WTC11 (cell line): ENCODE measurements around the gene TSPAN2. TPM values are rescaled to one million over a fixed set of nuclear protein-coding genes. Genes with fewer than 3 reads are reported as not detected.

ENCODE experiments used
- ATAC-seq: fragments of 200-7000 bp; cut with Tn5 transposase; 2 replicates; pipeline ENCODE4 v1.10.0; 2021; ENCODE audit warnings: mild to moderate bottlenecking, moderate library complexity
- CTCF ChIA-PET: fragments of 300-600 bp; sonication (Branson Sonifier 250); formaldehyde crosslinking; loops from one replicate; lab custom pipeline; 2021; ENCODE audit warnings: antibody characterized with exemption; lab: Charles Lee
- POLR2A ChIA-PET: fragments of 350-600 bp; sonication (Branson Sonifier 250); formaldehyde crosslinking; loops from one replicate; lab custom pipeline; 2021; ENCODE audit warnings: antibody characterized with exemption; lab: Charles Lee
- DNase-seq: peaks from one replicate; pipeline ENCODE4 v3.0.0; 2021; ENCODE audit warnings: low spot score
- H3K27ac Mint-ChIP-seq: 2 replicates; pipeline ENCODE4 v1.8.0; 2021; ENCODE audit warnings: mixed read lengths
- H3K27me3 Mint-ChIP-seq: 2 replicates; pipeline ENCODE4 v1.8.0; 2021; ENCODE audit warnings: low read depth, mild to moderate bottlenecking, moderate library complexity, mixed read lengths
- H3K36me3 Mint-ChIP-seq: 2 replicates; pipeline ENCODE4 v1.8.0; 2021; ENCODE audit warnings: mixed read lengths
- H3K4me1 Mint-ChIP-seq: 2 replicates; pipeline ENCODE4 v1.8.0; 2022; ENCODE audit warnings: mixed read lengths
- H3K4me3 Mint-ChIP-seq: 2 replicates; pipeline ENCODE4 v1.8.0; 2021; ENCODE audit warnings: mild to moderate bottlenecking, moderate library complexity, mixed read lengths
- H3K9me3 Mint-ChIP-seq: 2 replicates; pipeline ENCODE4 v1.8.0; 2021; ENCODE audit warnings: mixed read lengths
- CREB1 ChIP-seq: sonication (generic); formaldehyde crosslinking; IDR thresholded peaks from 2 replicates; pipeline ENCODE4 v1.8.0; 2023; ENCODE audit warnings: mild to moderate bottlenecking, missing genetic modification reagents
- EMX1 ChIP-seq: fragments of 250-450 bp; sonication (Bioruptor Pico); IDR thresholded peaks from 2 replicates; pipeline ENCODE4 v1.8.0; 2021; ENCODE audit warnings: mild to moderate bottlenecking
- FOXJ3 ChIP-seq: sonication (generic); formaldehyde crosslinking; IDR thresholded peaks from 2 replicates; pipeline ENCODE4 v1.9.0; 2021; ENCODE audit warnings: missing genetic modification reagents, mild to moderate bottlenecking, borderline replicate concordance
- IRF2 ChIP-seq: sonication (generic); formaldehyde crosslinking; IDR thresholded peaks from 2 replicates; pipeline ENCODE4 v1.8.0; 2022; ENCODE audit warnings: low read depth, missing genetic modification reagents, borderline replicate concordance
- JAZF1 ChIP-seq: fragments of 250-450 bp; sonication (Bioruptor Pico); IDR thresholded peaks from 2 replicates; pipeline ENCODE4 v1.9.0; 2021; ENCODE audit warnings: moderate library complexity, mild to moderate bottlenecking, inconsistent platforms
- JUN ChIP-seq: sonication (generic); formaldehyde crosslinking; IDR thresholded peaks from 2 replicates; pipeline ENCODE4 v1.8.0; 2023; ENCODE audit warnings: mild to moderate bottlenecking, missing genetic modification reagents
- KAT7 ChIP-seq: sonication (generic); formaldehyde crosslinking; IDR thresholded peaks from 2 replicates; pipeline ENCODE4 v1.8.1; 2023; ENCODE audit warnings: missing genetic modification reagents, mild to moderate bottlenecking, borderline replicate concordance
- NFYB ChIP-seq: sonication (generic); formaldehyde crosslinking; conservative IDR thresholded peaks from 2 replicates; pipeline ENCODE4 v1.8.0; 2022; ENCODE audit warnings: low read depth, missing genetic modification reagents
- PRRX2 ChIP-seq: fragments of 250-450 bp; sonication (Bioruptor Pico); IDR thresholded peaks from 2 replicates; pipeline ENCODE4 v1.8.0; 2021; ENCODE audit warnings: mild to moderate bottlenecking
- RORB ChIP-seq: fragments of 250-450 bp; sonication (Bioruptor Pico); IDR thresholded peaks from 2 replicates; pipeline ENCODE4 v1.9.0; 2021; ENCODE audit warnings: mild to moderate bottlenecking
- SMAD4 ChIP-seq: sonication (generic); formaldehyde crosslinking; IDR thresholded peaks from 2 replicates; pipeline ENCODE4 v1.8.0; 2022; ENCODE audit warnings: mild to moderate bottlenecking, missing genetic modification reagents
- TEAD4 ChIP-seq: sonication (generic); formaldehyde crosslinking; IDR thresholded peaks from 2 replicates; pipeline ENCODE4 v1.8.0; 2022; ENCODE audit warnings: mild to moderate bottlenecking, missing genetic modification reagents
- TP53 ChIP-seq: sonication (generic); formaldehyde crosslinking; IDR thresholded peaks from 2 replicates; pipeline ENCODE4 v1.8.1; 2023; ENCODE audit warnings: mild to moderate bottlenecking, missing genetic modification reagents
- ZBTB21 ChIP-seq: sonication (generic); formaldehyde crosslinking; IDR thresholded peaks from 2 replicates; pipeline ENCODE4 v1.8.1; 2023; ENCODE audit warnings: mild to moderate bottlenecking, missing genetic modification reagents, borderline replicate concordance
- ZNF138 ChIP-seq: sonication (generic); formaldehyde crosslinking; conservative IDR thresholded peaks from 2 replicates; pipeline ENCODE4 v1.8.1; 2022; ENCODE audit warnings: mild to moderate bottlenecking, moderate library complexity, missing genetic modification reagents
- ZNF263 ChIP-seq: sonication (generic); formaldehyde crosslinking; IDR thresholded peaks from 2 replicates; pipeline ENCODE4 v1.8.1; 2022; ENCODE audit warnings: low read depth, mild to moderate bottlenecking, moderate library complexity, missing genetic modification reagents
- ZNF416 ChIP-seq: fragments of 250-450 bp; sonication (Bioruptor Pico); IDR thresholded peaks from 2 replicates; pipeline ENCODE4 v1.9.0; 2021; ENCODE audit warnings: mild to moderate bottlenecking, inconsistent platforms
- total RNA-seq: library from RNA; stranded (reverse); gene quantifications from 3 replicates; pipeline ENCODE4 v1.2.3, GENCODE V29; 2021
- TF ChIP-seq, protein P1 (sequence below): sonication (generic); formaldehyde crosslinking; IDR thresholded peaks from 2 replicates; pipeline ENCODE4 v1.8.1; 2022; ENCODE audit warnings: mild to moderate bottlenecking, moderate library complexity, missing genetic modification reagents
- TF ChIP-seq, protein P2 (sequence below): sonication (generic); formaldehyde crosslinking; IDR thresholded peaks from 2 replicates; pipeline ENCODE4 v1.8.1; 2022; ENCODE audit warnings: missing genetic modification reagents, borderline replicate concordance
- TF ChIP-seq, protein P3 (sequence below): sonication (generic); formaldehyde crosslinking; conservative IDR thresholded peaks from 2 replicates; pipeline ENCODE4 v1.8.1; 2022; ENCODE audit warnings: mild to moderate bottlenecking, missing genetic modification reagents
- TF ChIP-seq, protein P4 (sequence below): sonication (generic); formaldehyde crosslinking; IDR thresholded peaks from 2 replicates; pipeline ENCODE4 v1.8.1; 2023; ENCODE audit warnings: mild to moderate bottlenecking, missing genetic modification reagents, moderate library complexity
- TF ChIP-seq, protein P5 (sequence below): fragments of 200-600 bp; IDR thresholded peaks from 2 replicates; pipeline ENCODE4 v1.8.0; 2022; ENCODE audit warnings: antibody characterized with exemption
- TF ChIP-seq, protein P6 (sequence below): sonication (generic); formaldehyde crosslinking; conservative IDR thresholded peaks from 2 replicates; pipeline ENCODE4 v1.8.1; 2023; ENCODE audit warnings: mild to moderate bottlenecking, low read depth, missing genetic modification reagents, moderate library complexity
- TF ChIP-seq, protein P7 (sequence below): fragments of 250-450 bp; sonication (Bioruptor Pico); IDR thresholded peaks from 2 replicates; pipeline ENCODE4 v1.9.0; 2021; ENCODE audit warnings: moderate library complexity, mild to moderate bottlenecking, inconsistent platforms, borderline replicate concordance
- TF ChIP-seq, protein P8 (sequence below): sonication (generic); formaldehyde crosslinking; IDR thresholded peaks from 2 replicates; pipeline ENCODE4 v1.8.0; 2023; ENCODE audit warnings: missing genetic modification reagents

The TSPAN2 gene
- total RNA-seq, 1 experiment from 2014 or later = 12.0 TPM

DNA sequence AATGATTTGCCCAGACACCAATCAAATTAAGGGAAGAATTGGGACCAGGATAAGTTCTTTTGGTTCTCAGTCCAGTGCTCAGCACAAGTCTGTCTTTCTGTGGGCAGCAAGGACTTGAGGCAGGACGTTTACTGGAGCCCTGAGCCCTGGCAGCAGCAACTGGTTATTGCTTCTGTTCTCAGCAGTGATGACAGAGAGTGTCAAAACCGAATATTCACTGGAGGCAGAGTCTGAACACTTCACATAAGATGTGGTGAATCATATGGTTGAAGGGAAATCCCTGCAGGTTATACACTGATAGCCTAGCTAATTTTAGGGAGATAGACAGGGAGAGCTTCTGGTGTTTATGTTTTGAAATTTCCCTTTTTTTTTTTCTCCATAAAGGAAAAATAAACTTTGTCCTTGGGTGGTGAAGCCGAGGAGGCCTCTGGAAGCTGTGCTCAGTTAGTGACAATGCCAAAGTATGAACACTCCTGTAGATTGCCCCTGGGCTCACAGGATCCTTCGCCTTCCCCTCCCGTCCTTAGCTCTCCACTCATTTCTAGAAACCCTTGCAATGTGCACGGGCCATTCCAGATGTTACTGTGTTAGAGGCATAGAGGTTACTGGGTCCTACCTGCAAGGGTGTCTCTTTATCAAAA lies 26.3 kb upstream of the TSPAN2 start:
- peaks cover 33% of the 10 kb centered on the region for H3K9me3 Mint-ChIP-seq
- no peak overlapping the region for H3K27ac Mint-ChIP-seq
- TF ChIP-seq, protein P1, sequence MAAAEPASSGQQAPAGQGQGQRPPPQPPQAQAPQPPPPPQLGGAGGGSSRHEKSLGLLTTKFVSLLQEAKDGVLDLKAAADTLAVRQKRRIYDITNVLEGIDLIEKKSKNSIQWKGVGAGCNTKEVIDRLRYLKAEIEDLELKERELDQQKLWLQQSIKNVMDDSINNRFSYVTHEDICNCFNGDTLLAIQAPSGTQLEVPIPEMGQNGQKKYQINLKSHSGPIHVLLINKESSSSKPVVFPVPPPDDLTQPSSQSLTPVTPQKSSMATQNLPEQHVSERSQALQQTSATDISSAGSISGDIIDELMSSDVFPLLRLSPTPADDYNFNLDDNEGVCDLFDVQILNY = no peak
- TF ChIP-seq PRRX2 (no peak), ZNF138 (CRISPR knock-in tag) (no peak), JAZF1 (CRISPR knock-in tag) (no peak), RORB (CRISPR knock-in tag) (no peak)
- TF ChIP-seq, protein P2, sequence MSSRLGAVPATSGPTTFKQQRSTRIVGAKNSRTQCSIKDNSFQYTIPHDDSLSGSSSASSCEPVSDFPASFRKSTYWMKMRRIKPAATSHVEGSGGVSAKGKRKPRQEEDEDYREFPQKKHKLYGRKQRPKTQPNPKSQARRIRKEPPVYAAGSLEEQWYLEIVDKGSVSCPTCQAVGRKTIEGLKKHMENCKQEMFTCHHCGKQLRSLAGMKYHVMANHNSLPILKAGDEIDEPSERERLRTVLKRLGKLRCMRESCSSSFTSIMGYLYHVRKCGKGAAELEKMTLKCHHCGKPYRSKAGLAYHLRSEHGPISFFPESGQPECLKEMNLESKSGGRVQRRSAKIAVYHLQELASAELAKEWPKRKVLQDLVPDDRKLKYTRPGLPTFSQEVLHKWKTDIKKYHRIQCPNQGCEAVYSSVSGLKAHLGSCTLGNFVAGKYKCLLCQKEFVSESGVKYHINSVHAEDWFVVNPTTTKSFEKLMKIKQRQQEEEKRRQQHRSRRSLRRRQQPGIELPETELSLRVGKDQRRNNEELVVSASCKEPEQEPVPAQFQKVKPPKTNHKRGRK (CRISPR knock-in tag) = no peak
- TF ChIP-seq, protein P3, sequence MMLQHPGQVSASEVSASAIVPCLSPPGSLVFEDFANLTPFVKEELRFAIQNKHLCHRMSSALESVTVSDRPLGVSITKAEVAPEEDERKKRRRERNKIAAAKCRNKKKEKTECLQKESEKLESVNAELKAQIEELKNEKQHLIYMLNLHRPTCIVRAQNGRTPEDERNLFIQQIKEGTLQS (CRISPR knock-in tag) = no peak
- TF ChIP-seq, protein P4, sequence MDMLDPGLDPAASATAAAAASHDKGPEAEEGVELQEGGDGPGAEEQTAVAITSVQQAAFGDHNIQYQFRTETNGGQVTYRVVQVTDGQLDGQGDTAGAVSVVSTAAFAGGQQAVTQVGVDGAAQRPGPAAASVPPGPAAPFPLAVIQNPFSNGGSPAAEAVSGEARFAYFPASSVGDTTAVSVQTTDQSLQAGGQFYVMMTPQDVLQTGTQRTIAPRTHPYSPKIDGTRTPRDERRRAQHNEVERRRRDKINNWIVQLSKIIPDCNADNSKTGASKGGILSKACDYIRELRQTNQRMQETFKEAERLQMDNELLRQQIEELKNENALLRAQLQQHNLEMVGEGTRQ (CRISPR knock-in tag) = no peak
- H3K4me1 Mint-ChIP-seq = peaks cover 29% of the 10 kb centered on the region
- peaks cover 5% of the 10 kb centered on the region for H3K27me3 Mint-ChIP-seq
- no peak overlapping the region for H3K4me3 Mint-ChIP-seq
- ChIA-PET CTCF (interaction anchor here (2.1 kb wide), 1 partner anchor 14 kb away, joined by 4 read pairs; no protein-coding TSS in a partner anchor), POLR2A (interaction anchor here (0.7 kb wide), 1 partner anchor 24 kb away, joined by 5 read pairs; no protein-coding TSS in a partner anchor)
- DNase-seq = no peak
- H3K36me3 Mint-ChIP-seq = peaks cover 18% of the 10 kb centered on the region
- ATAC-seq = no peak

DNA sequence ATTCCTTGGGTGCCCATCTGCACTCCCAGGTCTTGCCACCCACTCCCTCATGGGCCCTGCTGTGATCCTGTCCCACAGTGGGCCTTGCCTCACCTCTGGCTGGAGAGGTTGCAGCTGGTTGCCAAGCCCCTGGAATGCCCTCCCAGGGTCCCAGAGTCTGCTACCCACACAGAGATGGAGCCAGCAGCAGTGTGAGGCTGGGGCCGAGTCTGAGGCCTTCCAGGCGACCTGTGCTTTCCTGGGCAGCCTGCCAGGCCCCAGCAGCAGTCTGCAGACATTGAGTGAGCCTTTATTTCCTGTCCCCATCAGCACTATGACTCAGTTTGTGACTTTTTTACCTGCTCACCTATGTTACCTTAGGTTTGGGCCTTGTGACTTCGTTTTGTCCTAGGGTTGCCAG lies 25.0 kb upstream of the TSPAN2 start:
- peaks cover 23% of the 10 kb centered on the region for H3K9me3 Mint-ChIP-seq
- CTCF ChIA-PET = interaction anchor here (1.4 to 3.2 kb wide), 4 partner anchors 9 to 592 kb away, joined by 3 to 26 read pairs (median 14); partner anchors contain the start of gene TSPAN2
- no peak overlapping the region for H3K27ac Mint-ChIP-seq
- TF ChIP-seq ZNF138 (CRISPR knock-in tag) (no peak), CREB1 (CRISPR knock-in tag) (no peak), ZNF263 (CRISPR knock-in tag) (no peak), KAT7 (no peak), IRF2 (CRISPR knock-in tag) (no peak), TP53 (CRISPR knock-in tag) (no peak), PRRX2 (no peak), ZBTB21 (CRISPR knock-in tag) (no peak), EMX1 (CRISPR knock-in tag) (no peak), ZNF416 (CRISPR knock-in tag) (no peak), RORB (CRISPR knock-in tag) (no peak), FOXJ3 (CRISPR knock-in tag) (no peak), SMAD4 (CRISPR knock-in tag) (no peak), TEAD4 (CRISPR knock-in tag) (no peak), JUN (no peak), NFYB (no peak)
- TF ChIP-seq, protein P5, sequence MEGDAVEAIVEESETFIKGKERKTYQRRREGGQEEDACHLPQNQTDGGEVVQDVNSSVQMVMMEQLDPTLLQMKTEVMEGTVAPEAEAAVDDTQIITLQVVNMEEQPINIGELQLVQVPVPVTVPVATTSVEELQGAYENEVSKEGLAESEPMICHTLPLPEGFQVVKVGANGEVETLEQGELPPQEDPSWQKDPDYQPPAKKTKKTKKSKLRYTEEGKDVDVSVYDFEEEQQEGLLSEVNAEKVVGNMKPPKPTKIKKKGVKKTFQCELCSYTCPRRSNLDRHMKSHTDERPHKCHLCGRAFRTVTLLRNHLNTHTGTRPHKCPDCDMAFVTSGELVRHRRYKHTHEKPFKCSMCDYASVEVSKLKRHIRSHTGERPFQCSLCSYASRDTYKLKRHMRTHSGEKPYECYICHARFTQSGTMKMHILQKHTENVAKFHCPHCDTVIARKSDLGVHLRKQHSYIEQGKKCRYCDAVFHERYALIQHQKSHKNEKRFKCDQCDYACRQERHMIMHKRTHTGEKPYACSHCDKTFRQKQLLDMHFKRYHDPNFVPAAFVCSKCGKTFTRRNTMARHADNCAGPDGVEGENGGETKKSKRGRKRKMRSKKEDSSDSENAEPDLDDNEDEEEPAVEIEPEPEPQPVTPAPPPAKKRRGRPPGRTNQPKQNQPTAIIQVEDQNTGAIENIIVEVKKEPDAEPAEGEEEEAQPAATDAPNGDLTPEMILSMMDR = no peak
- TF ChIP-seq, protein P6, sequence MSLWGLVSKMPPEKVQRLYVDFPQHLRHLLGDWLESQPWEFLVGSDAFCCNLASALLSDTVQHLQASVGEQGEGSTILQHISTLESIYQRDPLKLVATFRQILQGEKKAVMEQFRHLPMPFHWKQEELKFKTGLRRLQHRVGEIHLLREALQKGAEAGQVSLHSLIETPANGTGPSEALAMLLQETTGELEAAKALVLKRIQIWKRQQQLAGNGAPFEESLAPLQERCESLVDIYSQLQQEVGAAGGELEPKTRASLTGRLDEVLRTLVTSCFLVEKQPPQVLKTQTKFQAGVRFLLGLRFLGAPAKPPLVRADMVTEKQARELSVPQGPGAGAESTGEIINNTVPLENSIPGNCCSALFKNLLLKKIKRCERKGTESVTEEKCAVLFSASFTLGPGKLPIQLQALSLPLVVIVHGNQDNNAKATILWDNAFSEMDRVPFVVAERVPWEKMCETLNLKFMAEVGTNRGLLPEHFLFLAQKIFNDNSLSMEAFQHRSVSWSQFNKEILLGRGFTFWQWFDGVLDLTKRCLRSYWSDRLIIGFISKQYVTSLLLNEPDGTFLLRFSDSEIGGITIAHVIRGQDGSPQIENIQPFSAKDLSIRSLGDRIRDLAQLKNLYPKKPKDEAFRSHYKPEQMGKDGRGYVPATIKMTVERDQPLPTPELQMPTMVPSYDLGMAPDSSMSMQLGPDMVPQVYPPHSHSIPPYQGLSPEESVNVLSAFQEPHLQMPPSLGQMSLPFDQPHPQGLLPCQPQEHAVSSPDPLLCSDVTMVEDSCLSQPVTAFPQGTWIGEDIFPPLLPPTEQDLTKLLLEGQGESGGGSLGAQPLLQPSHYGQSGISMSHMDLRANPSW (CRISPR knock-in tag) = no peak
- TF ChIP-seq, protein P7, sequence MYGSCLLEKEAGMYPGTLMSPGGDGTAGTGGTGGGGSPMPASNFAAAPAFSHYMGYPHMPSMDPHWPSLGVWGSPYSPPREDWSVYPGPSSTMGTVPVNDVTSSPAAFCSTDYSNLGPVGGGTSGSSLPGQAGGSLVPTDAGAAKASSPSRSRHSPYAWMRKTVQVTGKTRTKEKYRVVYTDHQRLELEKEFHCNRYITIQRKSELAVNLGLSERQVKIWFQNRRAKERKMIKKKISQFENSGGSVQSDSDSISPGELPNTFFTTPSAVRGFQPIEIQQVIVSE (CRISPR knock-in tag) = no peak
- TF ChIP-seq, protein P8, sequence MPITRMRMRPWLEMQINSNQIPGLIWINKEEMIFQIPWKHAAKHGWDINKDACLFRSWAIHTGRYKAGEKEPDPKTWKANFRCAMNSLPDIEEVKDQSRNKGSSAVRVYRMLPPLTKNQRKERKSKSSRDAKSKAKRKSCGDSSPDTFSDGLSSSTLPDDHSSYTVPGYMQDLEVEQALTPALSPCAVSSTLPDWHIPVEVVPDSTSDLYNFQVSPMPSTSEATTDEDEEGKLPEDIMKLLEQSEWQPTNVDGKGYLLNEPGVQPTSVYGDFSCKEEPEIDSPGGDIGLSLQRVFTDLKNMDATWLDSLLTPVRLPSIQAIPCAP (CRISPR knock-in tag) = no peak
- peaks cover 29% of the 10 kb centered on the region for H3K4me1 Mint-ChIP-seq
- H3K36me3 Mint-ChIP-seq = peaks cover 7% of the 10 kb centered on the region
- POLR2A ChIA-PET = interaction anchor here (1.2 kb wide), 1 partner anchor 15 kb away, joined by 3 read pairs; no protein-coding TSS in a partner anchor
- peaks cover 5% of the 10 kb centered on the region for H3K27me3 Mint-ChIP-seq
- DNase-seq = no peak
- ATAC-seq = no peak
- H3K4me3 Mint-ChIP-seq = no peak overlapping the region
